ENCODE measurements around the gene ZNF506.
"Not testable (repeated sequence)": the region's sequence is repeated elsewhere in the genome, so short reads cannot be mapped to it uniquely, and the experiment has no call there.

The ZNF506 gene

DNA sequence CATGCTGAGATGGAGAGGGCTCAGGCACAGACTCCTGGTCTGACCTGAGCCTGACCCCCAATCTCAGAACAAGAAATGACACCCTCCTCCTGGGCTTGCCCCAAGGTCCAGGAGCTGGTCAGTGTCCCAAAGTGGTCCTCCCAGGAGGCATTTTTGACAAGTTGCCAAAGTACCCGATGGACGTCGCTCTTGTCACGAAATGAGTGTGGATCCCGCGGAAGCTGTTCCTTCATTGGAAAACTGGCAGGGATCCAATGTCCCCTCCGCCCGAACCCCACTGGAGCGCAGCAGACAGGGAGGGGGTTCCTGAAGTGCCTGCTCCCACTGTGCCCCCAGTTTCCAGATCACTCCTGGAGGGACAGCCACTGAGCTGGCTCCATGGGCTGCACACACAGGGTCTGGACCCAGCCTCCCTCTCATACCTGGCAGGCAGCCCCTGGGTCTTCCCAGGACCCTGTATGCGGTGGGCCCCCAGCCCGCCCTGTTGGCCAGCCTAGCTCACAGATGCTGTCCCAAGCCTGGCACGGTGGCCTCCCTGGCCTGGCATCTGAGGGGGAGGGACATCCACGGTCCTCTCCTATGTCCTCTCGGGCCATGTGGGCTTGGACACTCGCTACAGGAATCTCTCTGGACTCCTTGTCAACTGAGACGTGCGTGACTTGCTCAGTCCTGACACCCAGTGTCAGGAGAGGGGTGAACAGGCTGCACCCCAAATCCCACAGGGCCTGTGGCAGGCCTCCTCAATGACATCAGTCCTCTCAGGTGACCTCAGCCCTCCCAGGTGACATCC is 75.9 kb downstream of the ZNF506 start:
- DNase-seq (ENCODE audit: low read depth in 2 of 2) = no peak

DNA sequence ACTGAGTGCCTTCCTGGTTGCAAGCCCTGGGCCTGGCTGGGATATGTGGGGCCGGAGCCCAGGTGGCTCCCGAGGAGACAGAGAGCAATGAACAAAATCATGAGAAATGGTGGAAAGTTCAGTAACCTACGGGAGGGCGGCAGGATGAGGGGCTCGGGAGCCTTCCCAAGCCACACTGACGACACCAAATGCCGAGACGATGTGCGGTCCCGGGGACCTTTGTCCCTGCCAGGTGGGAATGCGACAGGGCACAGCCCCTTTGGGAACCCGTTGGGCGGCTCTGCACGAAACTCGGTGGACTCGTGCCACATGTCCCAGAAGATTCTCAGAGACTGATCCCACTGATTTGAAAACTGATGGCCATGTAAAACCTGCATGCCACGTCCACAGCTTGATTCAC is 76.9 kb downstream of the ZNF506 start:
- DNase-seq (ENCODE audit: low read depth in 2 of 2) = no peak

DNA sequence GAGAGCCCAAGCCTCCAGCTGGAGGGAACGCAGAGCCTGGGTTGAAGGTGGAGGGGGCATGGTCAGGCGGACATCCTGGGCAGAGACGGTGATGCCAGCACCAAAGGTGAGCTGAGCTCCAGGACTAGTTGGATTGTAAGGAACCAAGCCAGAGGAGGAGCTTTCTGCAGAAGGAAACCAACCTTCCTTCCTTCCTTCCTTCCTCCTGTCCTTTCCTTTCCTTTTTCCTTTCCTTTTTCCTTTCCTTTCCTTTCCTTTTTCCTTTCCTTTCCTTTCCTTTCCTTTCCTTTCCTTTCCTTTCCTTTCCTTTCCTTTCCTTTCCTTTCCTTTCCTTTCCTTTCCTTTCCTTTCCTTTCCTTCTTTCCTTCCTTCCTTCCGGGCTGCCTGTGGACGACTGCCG is 77.6 kb downstream of the ZNF506 start:
- DNase-seq (ENCODE audit: low read depth in 2 of 2) = not testable (repeated sequence)

DNA sequence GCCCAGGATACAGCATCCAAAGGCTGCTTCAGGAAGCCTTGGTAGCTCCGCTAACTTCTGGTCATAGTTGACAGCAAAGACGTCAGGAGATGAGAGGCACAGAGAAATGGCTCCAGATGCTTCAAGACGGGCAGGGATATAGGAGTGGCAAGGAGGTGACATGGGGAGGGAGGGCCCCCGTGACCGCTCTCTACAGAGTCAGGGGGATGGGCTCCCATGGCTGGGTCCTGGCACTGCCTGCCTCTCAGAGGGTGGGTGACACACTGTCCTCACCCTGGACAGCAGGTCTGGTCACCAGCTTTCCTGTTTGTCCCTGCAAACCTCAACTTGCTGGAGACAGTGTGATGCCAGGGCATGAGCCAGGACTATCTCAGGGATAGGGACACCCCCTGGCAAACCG is 78.4 kb downstream of the ZNF506 start:
- DNase-seq (ENCODE audit: low read depth in 2 of 2) = no peak

DNA sequence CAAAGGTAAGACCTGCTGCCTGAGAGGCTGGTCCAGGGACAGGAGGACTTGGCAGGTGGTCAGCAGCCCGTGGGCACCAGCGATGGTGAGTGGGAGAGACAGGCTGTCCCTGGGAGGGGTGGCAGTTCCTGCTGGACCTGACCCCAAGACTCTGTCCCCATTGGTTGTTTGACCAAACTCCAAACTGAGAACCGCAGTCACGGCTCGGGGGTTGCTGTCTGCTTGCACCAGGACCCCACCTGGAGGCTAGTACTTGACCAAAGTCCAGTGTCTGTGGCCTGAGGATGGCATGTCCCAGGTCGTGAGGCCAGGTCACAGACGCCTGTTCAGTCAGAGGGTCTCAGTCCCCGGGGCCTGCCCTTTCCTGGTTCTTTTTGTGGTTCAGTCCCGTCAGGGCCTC is 78.8 kb downstream of the ZNF506 start:
- DNase-seq (ENCODE audit: low read depth in 2 of 2) = no peak
